Stimulated activated CD4-positive, alpha-beta T cell treated with anti-CD3 and anti-CD28 coated beads, Interleukin-12 subunit alpha, Interleukin-12 subunit beta, amount 100 ng/mL, for 4 hours (primary cell): Measurements from ENCODE around the gene CASKIN1.
"Not testable (repeated sequence)": the region's sequence is repeated elsewhere in the genome, so short reads cannot be mapped to it uniquely, and the experiment has no call there.

Experiments
- DNase-seq: peaks from one replicate; pipeline ENCODE4 v3.0.0-alpha.2; 2020

CASKIN1 gene

GRCh38 chr16:2209258-2210008 lies 13.0 kb upstream of the CASKIN1 start:
- no peak for DNase-seq

DNA sequence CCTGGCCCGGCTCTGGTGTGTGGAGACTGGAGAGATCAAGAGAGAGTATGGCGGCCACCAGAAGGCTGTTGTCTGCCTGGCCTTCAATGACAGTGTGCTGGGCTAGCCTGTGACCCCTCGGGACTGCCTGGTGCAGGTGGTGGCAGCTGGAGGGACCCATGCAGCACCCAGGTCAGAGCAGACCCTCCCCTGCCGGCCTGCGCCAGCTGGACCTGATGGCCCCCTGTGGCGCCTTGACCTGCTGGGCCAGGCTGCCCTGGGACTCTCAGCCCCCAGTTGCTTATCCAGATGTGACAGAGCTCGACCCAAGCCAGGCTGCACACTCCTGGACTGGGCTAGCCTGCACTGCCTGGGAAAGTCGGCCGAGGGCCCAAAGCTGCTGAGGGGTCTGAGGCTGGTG lies 12.4 kb upstream of the CASKIN1 start:
- DNase-seq = no peak

- no peak for DNase-seq
Measured at GRCh38 chr16:2208308-2208707, 11.9 kb upstream of the CASKIN1 start.

- no peak for DNase-seq
Measured at GRCh38 chr16:2207872-2208271, 11.5 kb upstream of the CASKIN1 start.

- no peak for DNase-seq
Measured at GRCh38 chr16:2206780-2207433, 10.5 kb upstream of the CASKIN1 start.

DNA sequence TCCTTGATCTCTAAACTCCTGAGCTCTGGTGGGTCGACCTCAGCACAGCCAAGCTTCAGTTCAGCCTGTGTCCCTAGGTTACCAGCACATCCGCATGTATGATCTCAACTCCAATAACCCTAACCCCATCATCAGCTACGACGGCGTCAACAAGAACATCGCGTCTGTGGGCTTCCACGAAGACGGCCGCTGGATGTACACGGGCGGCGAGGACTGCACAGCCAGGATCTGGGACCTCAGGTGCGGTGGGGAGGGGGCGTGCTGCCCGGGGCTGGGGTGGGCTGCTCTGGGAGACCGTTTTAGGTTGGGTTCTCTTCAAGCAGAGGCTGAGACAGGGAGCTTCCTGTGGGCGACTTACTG lies 10.0 kb upstream of the CASKIN1 start:
- DNase-seq = no peak

DNA sequence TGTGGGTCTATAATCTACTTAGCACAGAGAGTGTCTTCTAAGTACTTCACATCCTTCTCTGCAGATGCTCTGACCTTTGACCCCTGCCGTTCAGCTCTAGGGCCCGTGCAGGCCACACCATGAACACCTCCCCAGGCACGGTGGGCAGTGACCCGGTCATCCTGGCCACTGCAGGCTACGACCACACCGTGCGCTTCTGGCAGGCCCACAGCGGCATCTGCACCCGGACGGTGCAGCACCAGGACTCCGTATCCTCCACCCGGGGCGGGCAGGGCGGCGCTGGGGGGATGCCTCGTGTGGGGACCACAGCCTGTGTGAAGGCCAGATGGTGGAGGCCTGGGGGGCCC lies 9.5 kb upstream of the CASKIN1 start:
- peak; percentile 26 for DNase-seq

DNA sequence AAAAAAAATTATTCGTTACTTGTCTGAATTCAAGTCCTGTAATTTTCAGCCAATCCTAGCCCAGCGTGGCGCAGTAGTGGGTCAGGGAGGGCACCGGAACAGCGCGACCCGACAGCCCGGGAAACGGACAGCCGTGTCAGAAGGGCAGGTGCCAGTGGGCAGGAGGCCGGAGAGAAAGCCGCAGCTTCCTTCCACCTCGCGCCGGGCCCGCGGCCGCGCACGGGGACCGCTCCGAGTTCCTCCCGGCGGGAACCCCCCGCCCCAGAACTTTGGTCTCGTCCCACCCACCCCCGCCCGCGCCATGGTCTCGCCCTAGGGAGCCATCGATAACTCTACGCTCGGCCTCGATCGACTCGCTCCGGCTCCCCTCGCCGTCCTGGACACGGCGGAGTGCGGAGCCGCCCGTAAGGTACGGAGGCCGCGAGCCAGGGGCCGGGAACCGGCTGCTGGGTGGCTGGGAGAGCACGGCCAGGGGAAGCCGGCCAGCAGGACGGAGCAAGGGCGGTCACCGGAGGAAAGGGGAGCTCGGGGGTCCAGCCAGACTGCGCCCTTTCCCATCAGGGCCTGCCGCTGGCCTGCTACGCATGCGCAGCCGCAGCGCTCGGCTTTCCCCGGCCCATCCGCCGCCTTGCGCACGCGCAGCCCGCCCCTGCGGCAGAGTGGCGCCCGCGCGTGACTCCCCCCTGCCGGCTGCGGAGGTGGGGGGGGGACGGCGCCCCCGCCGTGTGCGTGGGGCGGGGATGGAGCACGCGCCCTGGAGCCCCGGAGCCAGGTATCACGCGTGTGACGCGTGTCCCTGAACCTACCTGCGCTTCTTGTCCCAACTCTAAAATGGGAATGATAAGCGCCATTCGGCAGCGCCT lies 8.9 kb upstream of the CASKIN1 start, which contains the start of gene MLST8:
MLST8 (plus strand) TSS at position 351 of the 863 bp plus-strand sequence. CDS start 632 bp downstream, outside the sequence.
- DNase-seq = peak; percentile 90

DNA sequence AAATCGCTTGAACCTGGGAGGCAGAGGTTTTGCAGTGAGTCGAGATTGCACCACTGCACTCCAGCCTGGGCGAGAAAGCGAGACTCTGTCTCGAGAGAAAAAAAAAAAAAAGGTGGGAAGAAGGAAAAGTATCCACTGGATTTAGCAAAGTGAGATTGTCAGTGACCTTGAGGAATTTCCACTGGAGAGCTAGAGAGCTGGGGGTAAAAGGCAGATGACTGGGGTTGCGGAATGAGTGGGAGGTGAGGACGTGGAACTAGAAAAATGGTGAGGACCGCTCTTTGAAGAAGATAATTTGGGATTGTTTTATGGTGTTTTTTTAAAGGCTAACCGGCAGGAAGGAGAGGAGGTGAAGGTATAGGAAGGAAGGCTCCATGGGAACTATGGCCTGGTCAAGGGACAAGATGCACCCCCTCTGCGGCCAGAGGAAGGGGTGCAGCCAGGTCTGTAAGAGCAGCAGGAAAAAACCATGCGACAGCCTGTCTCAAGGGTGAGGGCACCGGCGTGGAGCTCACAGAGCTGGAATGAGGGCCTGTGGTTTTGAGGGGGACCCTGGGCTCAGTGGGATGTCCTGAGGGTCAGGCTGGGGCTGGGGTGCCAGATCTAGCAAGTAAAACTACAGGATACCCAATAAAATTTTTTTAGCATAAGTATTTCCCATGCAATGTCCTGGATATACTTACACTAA lies 8.2 kb upstream of the CASKIN1 start:
- no peak for DNase-seq

GRCh38 chr16:2203119-2203688 lies 6.8 kb upstream of the CASKIN1 start:
- DNase-seq = not testable (repeated sequence)

DNA sequence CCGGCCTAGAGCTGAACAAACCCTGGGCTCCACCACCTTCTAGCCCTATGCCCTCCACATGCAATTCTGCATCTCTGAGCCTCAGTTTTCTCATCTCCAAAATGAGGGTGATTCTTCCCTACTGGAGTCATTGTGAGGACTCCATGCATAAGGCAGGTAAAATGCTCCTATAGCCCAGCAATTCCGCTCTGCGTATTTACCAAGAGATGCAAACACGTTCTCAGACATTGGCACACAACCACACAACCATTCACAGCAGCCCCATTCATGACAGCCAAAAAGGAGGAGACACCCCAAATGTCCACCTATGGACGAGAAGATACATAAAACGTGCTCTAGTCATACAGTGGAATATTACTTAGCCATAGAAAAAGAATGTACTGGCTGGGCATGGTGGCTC lies 3.9 kb upstream of the CASKIN1 start:
- DNase-seq = no peak

- DNase-seq = no peak
Measured at GRCh38 chr16:2199621-2200139, 3.3 kb upstream of the CASKIN1 start.

DNA sequence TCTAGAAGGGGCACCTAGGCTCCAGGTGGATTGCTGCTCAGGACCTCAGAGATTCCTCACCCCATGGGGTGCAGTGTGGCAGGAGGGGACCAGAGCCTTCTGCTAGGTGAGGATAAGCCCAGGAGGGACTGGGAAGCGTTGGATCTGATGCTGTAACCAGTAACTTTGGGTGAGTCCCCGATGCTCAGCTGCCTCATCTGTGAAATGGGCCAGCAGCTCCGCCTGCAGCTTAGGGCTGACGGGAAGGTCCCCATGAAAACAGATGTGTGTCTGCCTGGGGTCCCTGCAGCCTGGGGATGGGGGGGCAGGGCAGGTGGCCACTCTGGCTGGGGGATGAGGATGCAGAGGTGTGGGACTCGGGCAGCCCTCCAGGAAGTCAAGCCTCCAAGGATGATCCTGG lies 2.7 kb upstream of the CASKIN1 start:
- DNase-seq = no peak

GRCh38 chr16:2198283-2198682 lies 1.9 kb upstream of the CASKIN1 start:
- no peak for DNase-seq

DNA sequence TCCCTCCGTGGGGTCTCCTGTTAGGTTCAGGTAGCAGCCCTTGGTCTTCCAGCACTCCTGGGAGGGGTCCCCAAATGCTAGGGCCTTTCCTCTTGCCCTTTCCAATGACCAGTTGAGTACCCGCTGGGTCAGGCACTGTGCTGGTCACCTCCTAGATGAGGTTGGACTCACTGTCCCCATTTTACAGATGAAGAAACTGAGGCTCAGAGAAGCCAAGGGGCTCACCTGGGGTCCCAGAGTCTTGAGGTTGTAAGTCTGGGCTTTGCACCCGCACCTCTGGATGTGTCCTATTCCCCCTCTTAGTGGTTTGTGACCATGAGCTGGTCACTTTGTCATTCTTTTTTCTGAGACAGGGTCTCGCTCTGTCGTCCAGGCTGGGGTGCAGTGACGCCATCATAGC lies 1.4 kb upstream of the CASKIN1 start:
- no peak for DNase-seq

- DNase-seq = no peak
Measured at GRCh38 chr16:2196981-2197511, 641 bp upstream of the CASKIN1 start.

GRCh38 chr16:2195322-2196161 lies 863 bp downstream of the CASKIN1 start:
- no peak for DNase-seq

DNA sequence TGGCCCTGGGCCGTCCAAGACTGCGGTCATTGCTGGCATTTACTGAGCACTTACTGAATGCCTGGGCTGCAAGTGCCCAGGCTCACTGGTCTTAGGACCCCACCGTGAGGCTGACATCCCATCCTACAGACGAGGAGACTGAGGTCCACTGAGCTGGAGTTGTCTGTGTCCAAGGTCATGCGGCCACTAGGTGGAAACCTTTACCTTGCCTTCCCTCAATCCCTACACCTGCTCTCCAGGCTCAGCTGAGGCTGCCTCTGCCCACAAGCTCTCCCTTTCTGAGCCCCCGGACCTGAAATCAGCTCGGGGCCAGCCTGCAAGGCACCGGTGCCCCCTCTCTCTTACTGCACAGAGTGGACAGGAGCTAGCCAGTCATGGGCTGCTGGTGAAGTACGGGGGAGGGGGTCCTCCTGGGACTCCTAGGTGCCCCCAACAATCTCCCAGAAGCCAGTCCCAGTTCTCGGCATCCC lies 1.5 kb downstream of the CASKIN1 start:
- no peak for DNase-seq

GRCh38 chr16:2194166-2194834 lies 2.1 kb downstream of the CASKIN1 start:
- no peak for DNase-seq

- DNase-seq = no peak
Measured at GRCh38 chr16:2191446-2191706, 5.0 kb downstream of the CASKIN1 start.
